HepG2 (cell line): ENCODE results near the gene C1QL2. TPM values are rescaled to one million over a fixed set of nuclear protein-coding genes. Genes with fewer than 3 reads are reported as not detected.

Experiments used
- CBFB ChIP-seq: sonication (generic); formaldehyde crosslinking; IDR thresholded peaks from 2 replicates; pipeline ENCODE4 v1.4.0; 2020; ENCODE audit warnings: missing genetic modification reagents
- HNF1A ChIP-seq, 2 experiments: sonication (generic) in 1 of 2; formaldehyde crosslinking in 1 of 2; IDR thresholded peaks; 2 replicates each; pipeline versions ENCODE4 v1.4.0 to v1.6.1; 2016 to 2020; ENCODE audit warnings: borderline replicate concordance in 1 of 2, low read depth in 1 of 2, mild to moderate bottlenecking in 1 of 2, missing genetic modification reagents in 1 of 2
- MED13 ChIP-seq: sonication (generic); formaldehyde crosslinking; IDR thresholded peaks from 2 replicates; pipeline ENCODE4 v1.5.0; 2020; ENCODE audit warnings: missing genetic modification reagents
- MLX ChIP-seq: IDR thresholded peaks from 2 replicates; pipeline ENCODE4 v1.6.1; 2016
- NAIF1 ChIP-seq: sonication (generic); formaldehyde crosslinking; IDR thresholded peaks from 2 replicates; pipeline ENCODE4 v1.5.0; 2020; ENCODE audit warnings: mild to moderate bottlenecking, missing genetic modification reagents, borderline replicate concordance
- RBM39 ChIP-seq: fragments of 200-400 bp; formaldehyde crosslinking; IDR thresholded peaks from one replicate; pipeline ENCODE4 v1.6.1; 2018; ENCODE audit warnings: antibody characterized with exemption, mild to moderate bottlenecking, low read depth, low read length; ENCODE audit not compliant: poor library complexity, severe bottlenecking
- TGIF2 ChIP-seq: IDR thresholded peaks from 2 replicates; pipeline ENCODE4 v1.6.1; 2016; ENCODE audit warnings: control low read depth, missing compliant biosample characterization
- THRA ChIP-seq: sonication (generic); formaldehyde crosslinking; IDR thresholded peaks from 2 replicates; pipeline ENCODE4 v1.4.0; 2020; ENCODE audit warnings: missing genetic modification reagents, borderline replicate concordance
- YY1 ChIP-seq: IDR thresholded peaks from 2 replicates; pipeline ENCODE4 v1.6.1; 2011; ENCODE audit warnings: low read length, low read depth, moderate library complexity, mild to moderate bottlenecking; ENCODE audit not compliant: insufficient read depth, insufficient replicate concordance
- ZBTB34 ChIP-seq: sonication (generic); formaldehyde crosslinking; IDR thresholded peaks from 2 replicates; pipeline ENCODE4 v1.8.0; 2022; ENCODE audit warnings: mild to moderate bottlenecking, missing genetic modification reagents
- ZNF235 ChIP-seq: sonication (generic); formaldehyde crosslinking; IDR thresholded peaks from 2 replicates; pipeline ENCODE4 v1.8.1; 2023; ENCODE audit warnings: mild to moderate bottlenecking, missing genetic modification reagents, borderline replicate concordance
- ZNF274 ChIP-seq: sonication (generic); formaldehyde crosslinking; IDR thresholded peaks from 2 replicates; pipeline ENCODE4 v1.5.1; 2020; ENCODE audit warnings: mild to moderate bottlenecking, missing genetic modification reagents
- ZNF333 ChIP-seq: sonication (generic); formaldehyde crosslinking; IDR thresholded peaks from 2 replicates; pipeline ENCODE4 v1.4.0; 2020; ENCODE audit warnings: mild to moderate bottlenecking, missing genetic modification reagents, borderline replicate concordance
- ZNF343 ChIP-seq: sonication (generic); formaldehyde crosslinking; IDR thresholded peaks from 2 replicates; pipeline ENCODE4 v1.4.0; 2020; ENCODE audit warnings: mild to moderate bottlenecking, missing genetic modification reagents
- ZNF614 ChIP-seq: IDR thresholded peaks from 2 replicates; pipeline ENCODE4 v1.6.1; 2018; ENCODE audit warnings: missing biosample characterization, missing genetic modification reagents, inconsistent platforms, borderline replicate concordance
- ZNF672 ChIP-seq: sonication (generic); formaldehyde crosslinking; IDR thresholded peaks from 2 replicates; pipeline ENCODE4 v1.8.1; 2022; ENCODE audit warnings: missing genetic modification reagents
- ZNF678 ChIP-seq: sonication (generic); formaldehyde crosslinking; IDR thresholded peaks from 2 replicates; pipeline ENCODE4 v1.4.0; 2020; ENCODE audit warnings: mild to moderate bottlenecking, missing genetic modification reagents
- ZNF724P ChIP-seq: sonication (generic); formaldehyde crosslinking; IDR thresholded peaks from 2 replicates; pipeline ENCODE4 v1.8.0; 2022; ENCODE audit warnings: missing genetic modification reagents, borderline replicate concordance
- ZNF772 ChIP-seq: sonication (generic); formaldehyde crosslinking; IDR thresholded peaks from 2 replicates; pipeline ENCODE4 v1.5.0; 2020; ENCODE audit warnings: mild to moderate bottlenecking, missing genetic modification reagents
- ZNF841 ChIP-seq: sonication (generic); formaldehyde crosslinking; IDR thresholded peaks from 2 replicates; pipeline ENCODE4 v1.8.1; 2023; ENCODE audit warnings: missing genetic modification reagents, borderline replicate concordance
- polyA plus RNA-seq, 8 experiments: library from polyadenylated mRNA; depleted of rRNA in 3 of 8; stranded (reverse) in 7 of 8; unstranded in 1 of 8; fragments of >200 nt; fragmentation: Illumina TruSeq in 4 of 8; extraction: Trizol in 4 of 8; gene quantifications; 2 replicates each; pipeline versions ENCODE4 v1.2.1 to v1.2.3, GENCODE V29; 2011 to 2016; ENCODE audit warnings: low read depth in 4 of 8, missing spikeins in 1 of 8, mixed read lengths in 1 of 8; ENCODE audit not compliant: insufficient read depth in 1 of 8
- total RNA-seq, 5 experiments: library from RNA; depleted of rRNA; stranded (reverse); fragments of >200 nt; fragmentation: Illumina TruSeq; extraction: Trizol; gene quantifications; 2 replicates each; pipeline ENCODE4 v1.2.3, GENCODE V29; 2016; ENCODE audit warnings: low read depth in 1 of 5

The C1QL2 gene
- total and polyA plus RNA-seq, 2 of the 13 experiments (the other 11 are each of a cell fraction or from before 2014, with no cell fraction given) = not detected

- no peak for TF ChIP-seq THRA
- TF ChIP-seq ZNF672 = no peak
- no peak for TF ChIP-seq CBFB (CRISPR knock-in tag)
- no peak for TF ChIP-seq NAIF1 (CRISPR knock-in tag)
- no peak for TF ChIP-seq ZBTB34
- no peak for TF ChIP-seq MED13
- TF ChIP-seq ZNF614 (CRISPR knock-in tag) = no peak
- no peak for TF ChIP-seq MLX (CRISPR knock-in tag)
- TF ChIP-seq HNF1A (IDR thresholded peaks at IDR 0.05; ENCODE audit: low read depth) = no peak
- TF ChIP-seq HNF1A (CRISPR knock-in tag; IDR thresholded peaks at IDR 0.05; ENCODE audit: borderline replicate concordance) = no peak
- 0 out of 2 replicates have a peak, but pooled peaks have one; percentile 39 for TF ChIP-seq ZNF343 (CRISPR knock-in tag)
- no peak for TF ChIP-seq TGIF2 (CRISPR knock-in tag)
- no peak for TF ChIP-seq ZNF235
- TF ChIP-seq ZNF274 (CRISPR knock-in tag) = 0 out of 2 replicates have a peak, but pooled peaks have one; percentile 19
- peak; percentile 26 for TF ChIP-seq YY1
- no peak for TF ChIP-seq ZNF333 (CRISPR knock-in tag)
- TF ChIP-seq RBM39 = no peak
- TF ChIP-seq ZNF724P (CRISPR knock-in tag) = no peak
- no peak for TF ChIP-seq ZNF678 (CRISPR knock-in tag)
- no peak for TF ChIP-seq ZNF772 (CRISPR knock-in tag)
- no peak for TF ChIP-seq ZNF841 (CRISPR knock-in tag)
- TF ChIP-seq, all 625 proteins: peak for 13
These were observed 15.9 kb upstream of the C1QL2 start (continued) for GRCh38 chr2:119174216-119174992.
